Activated T-helper 1 cell treated with anti-CD3 and anti-CD28 coated beads, Interleukin-2, amount 50 U/mL, for 16 hours (primary cell): ENCODE data around the gene AKR1B15.
"Not testable (repeated sequence)": the region's sequence is repeated elsewhere in the genome, so short reads cannot be mapped to it uniquely, and the experiment has no call there.

ENCODE experiments used
- DNase-seq, 2 donors: peaks; one replicate each; pipeline ENCODE4 v3.0.0-alpha.2; 2020; ENCODE audit warnings: low read depth in 1 of 2, low spot score in 1 of 2

The AKR1B15 gene

GRCh38 chr7:134548877-134549276 is at the start of gene AKR1B15:
AKR1B15 (plus strand) TSS chr7:134549110; CDS start chr7:134564620, 15,510 bp downstream.
- DNase-seq, result no peak

DNA sequence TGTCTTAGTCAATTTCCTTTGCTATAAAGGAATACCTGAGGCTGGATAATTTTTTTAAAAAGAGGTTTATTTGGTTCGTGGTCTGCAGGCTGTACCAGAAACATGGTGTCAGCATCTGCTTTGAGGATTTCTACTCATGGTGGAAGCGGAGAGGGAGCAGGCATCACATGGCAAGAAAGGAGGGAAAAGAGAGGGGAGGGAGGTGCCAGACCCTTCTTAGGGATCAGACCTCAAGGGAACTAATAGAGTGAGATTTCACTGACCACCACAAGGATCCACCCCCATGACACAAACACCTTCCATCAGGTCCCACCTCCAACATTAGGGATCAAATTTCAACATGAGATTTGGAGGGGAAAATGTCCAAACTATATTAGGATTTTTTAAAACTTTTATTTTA is 48.5 kb upstream of the AKR1B15 start:
- no peak for DNase-seq

- DNase-seq, result no peak
Observed at GRCh38 chr7:134500982-134501381, 47.9 kb upstream of the AKR1B15 start.

- DNase-seq, result no peak
Observed at GRCh38 chr7:134502463-134503371, 46.2 kb upstream of the AKR1B15 start.

GRCh38 chr7:134504660-134505164 is 44.2 kb upstream of the AKR1B15 start:
- no peak for DNase-seq

- no peak for DNase-seq
Observed at GRCh38 chr7:134505856-134506255, 43.1 kb upstream of the AKR1B15 start.

DNA sequence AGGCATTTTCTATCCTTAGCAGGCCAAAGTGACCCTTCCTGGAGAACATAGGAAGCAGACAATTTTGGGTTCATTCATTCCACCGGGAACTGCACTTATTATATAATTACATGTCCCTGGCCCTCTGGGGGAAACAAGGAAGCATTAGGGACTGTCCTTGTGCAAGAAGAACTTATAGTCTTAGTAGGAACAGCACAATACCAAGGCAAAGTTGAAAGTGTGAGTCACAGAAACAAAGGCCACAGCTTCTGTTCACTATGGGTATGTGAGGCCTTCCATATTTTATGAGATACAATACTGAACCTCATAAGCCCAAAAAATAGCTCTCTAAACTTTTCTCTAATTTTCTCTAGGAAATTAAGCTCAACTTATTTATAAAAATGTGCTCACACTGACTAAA is 39.9 kb upstream of the AKR1B15 start:
- DNase-seq, result no peak

DNA sequence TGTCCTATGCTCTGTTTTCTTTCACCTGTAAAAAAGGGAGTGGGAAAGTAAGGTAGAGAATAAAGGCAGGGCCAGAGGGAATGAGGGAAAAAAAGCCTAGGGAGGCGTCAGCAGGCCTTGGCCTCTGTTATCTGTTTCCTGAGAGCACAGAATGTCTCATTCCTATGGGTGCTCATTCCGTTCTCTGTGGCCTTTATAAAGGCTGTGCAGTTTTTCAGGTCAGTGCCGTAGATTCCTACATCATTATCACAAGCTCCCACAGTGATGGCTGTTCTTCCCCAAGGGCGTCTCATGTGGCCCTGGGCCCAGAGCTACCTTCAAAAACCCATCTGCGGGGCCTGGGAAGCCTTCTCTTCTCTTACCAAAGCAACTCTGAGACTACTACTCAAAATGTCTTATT is 38.3 kb upstream of the AKR1B15 start:
- DNase-seq, result no peak

DNA sequence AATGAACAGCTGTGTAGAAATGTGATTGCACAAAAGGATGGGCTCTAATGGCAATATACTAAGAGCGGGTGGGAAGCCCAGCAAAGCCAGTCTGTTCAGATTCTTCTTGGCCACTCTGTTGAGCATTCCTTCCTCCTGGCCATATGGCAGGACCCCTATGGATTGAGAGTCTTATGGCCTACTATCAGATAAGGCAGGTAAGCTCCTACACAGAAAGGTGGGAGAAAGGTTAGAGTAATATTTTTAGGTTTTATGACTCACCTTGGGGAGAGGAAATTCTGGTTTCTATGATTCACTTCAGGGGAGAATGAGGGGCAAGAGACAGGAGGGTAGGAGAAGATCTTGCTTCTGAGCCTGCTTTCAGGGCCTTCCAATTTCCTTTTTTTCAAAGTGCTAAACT is 36.6 kb upstream of the AKR1B15 start:
- DNase-seq, result no peak

- no peak for DNase-seq
Observed at GRCh38 chr7:134513169-134513752, 35.6 kb upstream of the AKR1B15 start.

DNA sequence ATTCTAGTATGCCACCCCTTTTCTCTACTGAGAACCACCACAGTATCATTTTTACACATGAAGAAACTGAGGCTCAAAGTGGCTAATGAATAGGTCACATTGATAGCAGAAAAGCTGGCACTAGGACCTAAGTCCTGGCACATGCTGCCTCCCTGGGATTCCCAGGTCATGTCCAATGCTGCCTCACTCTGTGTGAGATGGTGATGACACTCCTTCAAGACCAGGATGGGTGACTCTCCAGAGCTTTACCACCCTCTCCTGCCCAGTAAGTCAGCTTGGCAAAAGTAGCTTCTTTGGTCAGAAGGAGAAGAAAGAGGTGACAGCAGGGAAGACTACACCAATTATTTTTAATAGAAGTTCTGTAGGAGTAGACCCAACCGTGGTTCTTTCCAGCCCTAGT is 34.8 kb upstream of the AKR1B15 start:
- no peak for DNase-seq

DNA sequence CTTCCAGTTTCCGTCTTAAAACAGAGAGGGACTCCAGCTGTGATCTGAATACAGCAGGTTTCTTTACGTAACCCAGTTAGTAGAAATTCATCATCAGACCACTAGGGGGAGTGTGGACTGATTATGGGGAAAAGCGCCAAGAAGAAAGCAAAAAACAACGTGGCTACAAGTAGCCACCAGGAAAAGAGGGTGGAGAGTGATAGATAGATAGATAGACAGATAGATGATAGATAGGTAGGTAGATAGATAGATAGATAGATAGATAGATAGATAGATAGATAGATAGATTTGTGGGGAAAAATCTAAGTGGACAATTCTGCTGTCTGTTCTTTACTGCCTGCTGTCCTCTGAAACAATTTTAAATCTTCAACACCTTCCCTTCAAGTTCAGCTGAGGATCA is 34.2 kb upstream of the AKR1B15 start:
- no peak for DNase-seq

DNA sequence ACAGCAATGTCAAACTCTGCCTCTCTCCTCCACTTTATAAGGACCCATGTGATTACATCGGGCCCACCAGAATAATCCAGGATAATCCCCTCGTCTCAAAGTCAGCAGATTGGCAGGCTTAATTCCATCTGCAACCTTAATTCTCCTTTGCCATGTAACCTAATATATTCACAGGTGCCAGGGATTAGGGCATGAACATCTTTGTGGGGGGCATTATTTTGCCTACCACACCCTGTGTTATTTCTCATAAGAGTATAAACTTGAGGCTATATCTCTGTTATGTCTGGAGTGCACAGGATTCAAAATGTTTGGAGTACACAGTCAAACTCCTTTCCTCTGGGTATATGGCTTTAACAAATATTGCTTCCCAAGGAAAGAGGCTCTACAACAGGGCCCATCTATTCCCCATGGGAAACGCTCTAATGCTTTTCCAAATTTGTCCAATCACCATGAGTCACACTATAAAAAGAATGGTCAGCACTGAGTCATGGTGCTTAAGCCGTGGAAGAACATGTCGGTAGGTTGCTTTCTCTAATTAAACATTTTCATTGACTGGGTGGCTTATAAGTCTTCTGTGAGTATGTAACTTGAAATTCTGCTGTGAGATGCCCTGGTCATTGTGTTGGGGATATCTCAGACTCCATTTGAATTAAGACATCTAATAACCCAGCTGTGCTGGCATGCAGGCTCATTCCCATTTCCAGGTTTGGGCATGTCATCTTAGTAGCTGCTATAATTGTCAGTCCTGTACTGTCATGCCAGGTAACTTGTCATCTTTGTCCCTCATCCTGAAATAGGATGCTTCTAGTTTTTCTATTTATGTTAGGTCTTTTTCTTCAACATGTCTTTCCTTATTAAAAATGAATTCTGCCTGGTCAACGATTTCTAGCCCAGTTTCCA is 33.1 kb upstream of the AKR1B15 start:
- DNase-seq, result no peak

DNA sequence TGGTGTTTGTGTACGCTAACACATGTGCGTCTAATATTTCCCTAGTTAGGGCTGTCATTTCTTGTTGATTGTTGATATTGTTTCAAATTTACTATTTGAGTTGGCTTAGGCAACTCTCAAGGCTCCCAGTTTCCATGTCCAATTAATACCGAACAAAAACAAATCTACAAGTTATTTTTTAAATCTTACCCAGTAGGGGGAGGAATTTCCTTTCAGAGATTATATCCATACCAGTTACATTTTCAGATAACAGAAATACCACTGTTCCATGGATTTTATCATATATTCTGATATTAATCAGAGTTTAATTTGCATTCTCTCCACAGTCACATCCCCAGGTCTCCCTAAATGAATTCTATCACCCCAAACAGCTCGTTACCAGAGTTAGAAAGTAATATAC is 28.8 kb upstream of the AKR1B15 start:
- no peak for DNase-seq

GRCh38 chr7:134522601-134523000 is 26.3 kb upstream of the AKR1B15 start:
- DNase-seq, result no peak

- not testable (repeated sequence) for DNase-seq
Observed at GRCh38 chr7:134525449-134525848, 23.5 kb upstream of the AKR1B15 start.

- DNase-seq, result not testable (repeated sequence)
Observed at GRCh38 chr7:134526552-134527248, 22.2 kb upstream of the AKR1B15 start.

- DNase-seq, result no peak
Observed at GRCh38 chr7:134527979-134528371, 20.9 kb upstream of the AKR1B15 start.

DNA sequence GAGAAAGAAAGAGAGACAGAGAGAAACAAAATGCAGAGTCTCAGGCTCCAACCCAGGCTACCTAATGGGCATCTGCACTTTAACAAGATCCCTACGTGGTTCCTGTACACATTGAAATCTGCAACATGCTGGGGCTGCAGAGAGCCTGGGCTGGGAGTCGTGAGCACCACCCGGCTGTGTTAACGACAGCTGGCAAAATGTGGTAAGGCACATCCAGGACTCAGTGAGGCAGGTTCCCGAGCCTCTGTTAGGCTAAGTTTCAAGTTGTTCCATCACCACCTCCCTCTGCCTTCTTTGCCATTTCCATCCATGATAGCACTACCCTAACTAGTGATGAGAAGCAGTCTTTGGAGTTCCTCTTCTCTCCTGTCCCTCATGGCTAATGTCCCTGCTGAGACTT is 20.2 kb upstream of the AKR1B15 start:
- DNase-seq, result no peak

GRCh38 chr7:134530460-134530859 is 18.4 kb upstream of the AKR1B15 start:
- no peak for DNase-seq
